GM10266 (cell line): ENCODE results near the gene ALG12.

Source experiments
- DNase-seq: peaks from one replicate; pipeline ENCODE4 v3.0.0; 2012; ENCODE audit errors: extremely low spot score
- TF ChIP-seq, protein P1 (sequence below): IDR thresholded peaks from 2 replicates; pipeline ENCODE4 v1.5.1; 2012; ENCODE audit warnings: mild to moderate bottlenecking, low read depth; ENCODE audit not compliant: control insufficient read depth, insufficient read depth; ENCODE audit errors: missing control alignments

ALG12 gene

DNA sequence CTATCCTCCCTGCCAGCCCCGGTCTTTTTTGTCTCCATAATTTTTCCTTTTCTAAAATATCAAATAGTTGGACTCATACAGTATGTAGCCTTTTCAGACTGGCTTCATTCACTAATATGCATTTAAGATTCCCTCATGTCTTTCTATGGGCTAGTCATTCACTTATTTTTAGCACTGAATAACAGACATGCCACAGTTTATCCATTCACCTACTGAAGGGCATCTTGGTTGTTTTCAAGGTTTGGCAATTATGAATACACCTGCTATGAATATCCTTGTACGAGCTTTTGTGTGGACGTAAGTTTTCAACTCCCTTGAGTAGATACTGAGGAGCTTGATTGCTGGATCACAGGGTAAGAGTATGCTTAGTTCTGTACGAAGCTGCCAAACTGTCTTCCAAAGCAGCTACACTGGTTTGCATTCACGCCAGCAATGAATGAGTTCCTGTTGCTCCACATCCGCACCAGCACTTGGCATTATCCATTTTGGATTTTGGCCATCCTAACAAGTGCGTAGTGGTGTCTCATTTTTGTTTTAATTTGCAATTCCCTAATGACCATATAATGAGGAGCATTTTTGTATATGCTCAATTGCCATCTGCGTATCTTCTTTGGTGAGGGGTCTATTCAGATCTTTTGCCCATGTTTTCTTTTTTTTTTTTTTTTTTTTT is 21.1 kb downstream of the ALG12 start:
- DNase-seq: no peak
- TF ChIP-seq, protein P1, sequence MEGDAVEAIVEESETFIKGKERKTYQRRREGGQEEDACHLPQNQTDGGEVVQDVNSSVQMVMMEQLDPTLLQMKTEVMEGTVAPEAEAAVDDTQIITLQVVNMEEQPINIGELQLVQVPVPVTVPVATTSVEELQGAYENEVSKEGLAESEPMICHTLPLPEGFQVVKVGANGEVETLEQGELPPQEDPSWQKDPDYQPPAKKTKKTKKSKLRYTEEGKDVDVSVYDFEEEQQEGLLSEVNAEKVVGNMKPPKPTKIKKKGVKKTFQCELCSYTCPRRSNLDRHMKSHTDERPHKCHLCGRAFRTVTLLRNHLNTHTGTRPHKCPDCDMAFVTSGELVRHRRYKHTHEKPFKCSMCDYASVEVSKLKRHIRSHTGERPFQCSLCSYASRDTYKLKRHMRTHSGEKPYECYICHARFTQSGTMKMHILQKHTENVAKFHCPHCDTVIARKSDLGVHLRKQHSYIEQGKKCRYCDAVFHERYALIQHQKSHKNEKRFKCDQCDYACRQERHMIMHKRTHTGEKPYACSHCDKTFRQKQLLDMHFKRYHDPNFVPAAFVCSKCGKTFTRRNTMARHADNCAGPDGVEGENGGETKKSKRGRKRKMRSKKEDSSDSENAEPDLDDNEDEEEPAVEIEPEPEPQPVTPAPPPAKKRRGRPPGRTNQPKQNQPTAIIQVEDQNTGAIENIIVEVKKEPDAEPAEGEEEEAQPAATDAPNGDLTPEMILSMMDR: no peak

DNA sequence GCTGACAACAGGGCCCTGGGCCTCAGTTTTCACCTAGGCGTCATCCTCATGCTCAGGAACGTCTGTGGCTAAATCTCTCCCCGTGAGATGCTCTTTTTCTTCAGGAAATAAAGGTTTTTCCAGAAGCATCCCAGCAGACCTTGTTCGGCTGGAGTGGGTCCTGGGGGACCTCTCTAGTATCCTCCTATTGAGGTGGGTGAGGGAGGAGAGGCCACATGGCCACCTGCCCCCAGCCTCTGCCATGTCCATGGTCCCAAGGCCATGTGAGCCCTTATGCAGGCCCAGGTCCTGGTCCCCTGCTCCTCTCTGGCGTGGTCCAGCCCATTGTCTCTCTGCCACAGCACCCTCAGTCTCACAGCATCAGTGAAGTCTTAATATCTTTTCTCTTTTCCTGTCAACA is 22.0 kb downstream of the ALG12 start:
- DNase-seq: no peak
- TF ChIP-seq, protein P1: no peak

DNA sequence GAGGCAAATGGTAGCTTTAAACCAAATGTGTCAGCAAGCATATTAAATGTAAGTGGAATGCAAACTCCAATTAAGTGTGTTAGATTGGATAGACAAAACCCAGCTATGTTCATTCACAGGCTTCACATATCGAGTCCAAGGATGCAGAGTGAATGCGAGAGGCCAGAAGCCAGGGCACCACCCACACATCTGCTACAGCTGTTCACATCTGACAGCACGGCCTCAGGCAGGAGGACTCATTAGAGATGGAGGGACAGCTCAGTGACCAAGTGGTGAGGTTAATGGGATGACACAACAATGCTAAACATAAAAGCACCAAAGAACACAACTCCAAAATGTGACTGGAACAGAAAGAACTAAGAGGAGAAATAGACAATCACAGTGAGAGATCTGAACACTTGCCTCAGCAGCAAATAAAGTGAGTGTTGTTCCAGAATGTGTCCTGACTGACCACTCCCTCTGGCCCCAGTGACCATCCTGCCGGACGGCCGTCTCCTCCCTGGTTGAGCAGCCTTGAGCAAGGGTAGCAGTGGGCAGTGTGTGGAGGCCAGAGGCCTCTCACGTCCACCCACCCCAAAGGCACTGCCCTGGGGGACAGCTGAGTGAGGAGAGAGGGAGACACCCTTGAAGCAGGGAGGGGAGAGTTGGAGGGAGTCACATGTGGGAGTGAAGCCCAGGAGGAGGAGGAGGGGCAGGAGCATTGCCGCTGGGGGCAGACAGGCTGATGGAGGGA is 23.8 kb downstream of the ALG12 start:
- DNase-seq: no peak
- TF ChIP-seq, protein P1: no peak

GRCh38 chr22:49893025-49893424 is 25.2 kb downstream of the ALG12 start:
- TF ChIP-seq, protein P1: no peak
- DNase-seq: no peak

DNA sequence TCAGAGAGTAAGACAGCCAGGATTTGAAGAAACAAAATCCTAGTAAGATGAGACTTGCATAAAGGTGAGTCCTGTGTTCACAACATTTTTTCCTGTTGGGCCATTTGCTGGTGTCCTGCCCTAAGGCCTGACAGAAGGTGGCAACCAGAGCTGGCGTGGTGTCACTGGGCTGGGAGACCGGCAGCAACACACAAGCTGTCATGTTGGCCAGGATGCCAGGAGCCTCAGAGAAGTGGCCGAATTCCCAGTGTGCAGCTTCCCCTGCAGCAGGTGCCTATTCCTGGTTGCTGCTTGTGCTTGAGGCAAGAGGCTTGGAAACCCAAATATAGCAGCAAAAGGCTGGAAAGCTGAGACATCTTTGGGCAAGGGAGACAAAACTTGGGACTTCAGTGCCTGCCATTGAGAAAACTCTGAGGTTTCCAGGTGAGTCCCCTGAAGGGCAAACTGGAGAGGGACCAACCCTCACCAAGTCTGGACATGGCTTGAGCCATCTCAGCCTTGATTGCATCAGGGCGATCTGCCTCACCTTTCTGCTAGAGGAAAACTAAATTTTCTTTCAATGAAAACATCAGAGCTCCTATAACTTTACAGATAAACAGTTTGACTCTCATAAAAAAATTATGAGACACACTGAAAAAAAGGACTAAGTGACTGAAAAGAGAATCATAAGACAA is 25.9 kb downstream of the ALG12 start:
- no peak for DNase-seq
- TF ChIP-seq, protein P1: no peak

GRCh38 chr22:49889071-49889470 is 29.2 kb downstream of the ALG12 start:
- TF ChIP-seq, protein P1: no peak
- no peak for DNase-seq

- DNase-seq: no peak
- TF ChIP-seq, protein P1: no peak
These were observed 30.5 kb downstream of the ALG12 start for GRCh38 chr22:49887702-49888101.
